ENCODE data around the gene BCAS1.

BCAS1 gene

DNA sequence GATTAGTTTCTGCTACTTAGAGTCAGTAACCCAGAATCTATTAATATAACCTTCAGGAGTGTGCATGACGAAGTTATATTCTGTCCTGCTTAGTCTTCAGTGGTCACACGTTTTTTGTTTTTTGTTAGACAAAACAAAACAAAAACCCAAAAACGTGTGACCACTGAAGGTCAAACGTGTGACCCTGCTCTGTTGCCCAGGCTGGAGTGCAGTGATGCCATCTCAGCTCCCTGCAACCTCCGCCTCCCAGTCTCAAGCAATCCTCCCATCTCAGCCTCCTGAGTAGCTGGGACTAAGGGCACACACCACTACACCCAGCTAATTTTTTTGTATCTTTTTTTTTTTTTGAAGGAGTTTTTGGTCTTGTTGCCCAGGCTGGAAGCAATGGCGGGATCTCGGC is 142.4 kb downstream of the BCAS1 start:
- Histone ChIP-seq H3K27ac (ENCODE audit: low read length) (no peak overlapping the region), H3K9ac (ENCODE audit: low read depth, low read length) (no peak overlapping the region), H3K9me3 (ENCODE audit: insufficient read depth, low read length, severe bottlenecking) (no peaks in the 10 kb centered on the region), H3K4me3 (ENCODE audit: low read depth in 1 of 2, low read length in 2 of 2) (no peak overlapping the region), H3K79me2 (ENCODE audit: insufficient read depth, low read length) (no peaks in the 10 kb centered on the region), H2AFZ (ENCODE audit: low read depth, low read length) (no peak overlapping the region), H3K4me2 (ENCODE audit: insufficient read depth, low read length) (no peak overlapping the region), H4K20me1 (ENCODE audit: insufficient read depth, low read length) (no peaks in the 10 kb centered on the region), H3K4me1 (ENCODE audit: insufficient read depth, low read length) (no peaks in the 10 kb centered on the region), H3K36me3 (ENCODE audit: insufficient read depth, low read length) (no peaks in the 10 kb centered on the region), H3K27me3 (ENCODE audit: insufficient read depth, low read length, poor library complexity) (peaks cover 19% of the 10 kb centered on the region)
- ATAC-seq (ENCODE audit: insufficient read depth, low read depth) = no peak
- no peak for DNase-seq
- TF ChIP-seq EZH2 (IDR thresholded peaks at IDR 0.05; ENCODE audit: borderline replicate concordance, low read depth, low read length, severe bottlenecking) = no peak
- TF ChIP-seq, protein P1, sequence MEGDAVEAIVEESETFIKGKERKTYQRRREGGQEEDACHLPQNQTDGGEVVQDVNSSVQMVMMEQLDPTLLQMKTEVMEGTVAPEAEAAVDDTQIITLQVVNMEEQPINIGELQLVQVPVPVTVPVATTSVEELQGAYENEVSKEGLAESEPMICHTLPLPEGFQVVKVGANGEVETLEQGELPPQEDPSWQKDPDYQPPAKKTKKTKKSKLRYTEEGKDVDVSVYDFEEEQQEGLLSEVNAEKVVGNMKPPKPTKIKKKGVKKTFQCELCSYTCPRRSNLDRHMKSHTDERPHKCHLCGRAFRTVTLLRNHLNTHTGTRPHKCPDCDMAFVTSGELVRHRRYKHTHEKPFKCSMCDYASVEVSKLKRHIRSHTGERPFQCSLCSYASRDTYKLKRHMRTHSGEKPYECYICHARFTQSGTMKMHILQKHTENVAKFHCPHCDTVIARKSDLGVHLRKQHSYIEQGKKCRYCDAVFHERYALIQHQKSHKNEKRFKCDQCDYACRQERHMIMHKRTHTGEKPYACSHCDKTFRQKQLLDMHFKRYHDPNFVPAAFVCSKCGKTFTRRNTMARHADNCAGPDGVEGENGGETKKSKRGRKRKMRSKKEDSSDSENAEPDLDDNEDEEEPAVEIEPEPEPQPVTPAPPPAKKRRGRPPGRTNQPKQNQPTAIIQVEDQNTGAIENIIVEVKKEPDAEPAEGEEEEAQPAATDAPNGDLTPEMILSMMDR (IDR thresholded peaks at IDR 0.05; ENCODE audit: borderline replicate concordance, extremely low read depth, low read length, poor library complexity, severe bottlenecking) = no peak

DNA sequence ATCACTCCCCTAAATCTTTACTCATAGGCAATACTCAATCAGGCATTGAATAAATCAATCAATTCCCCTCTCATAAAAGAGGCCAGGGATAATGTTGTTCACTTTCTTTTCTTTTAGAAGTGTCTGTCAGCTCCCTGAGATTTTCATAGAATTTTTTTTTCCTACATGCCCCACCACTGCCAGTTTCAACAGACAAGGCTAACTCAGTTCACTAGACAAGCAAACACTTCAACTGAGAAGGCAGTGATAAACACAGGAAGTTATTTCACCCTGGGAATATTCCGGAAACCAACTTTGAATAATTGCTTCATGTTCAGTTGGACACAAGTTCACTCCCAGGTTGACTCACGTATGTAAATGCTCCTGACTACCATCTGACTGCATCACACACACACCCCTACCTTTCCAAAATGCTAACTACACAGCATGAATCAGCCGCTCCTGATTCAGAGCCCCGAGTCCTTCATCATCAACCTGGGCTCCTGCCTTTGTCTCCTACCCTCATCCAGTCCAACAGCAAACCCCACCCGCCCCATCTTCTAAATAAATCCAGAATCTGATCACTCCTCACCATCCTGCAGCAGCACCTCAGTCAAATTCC is 143.9 kb downstream of the BCAS1 start:
- Histone ChIP-seq H3K4me1 (ENCODE audit: insufficient read depth, low read length) (no peaks in the 10 kb centered on the region), H3K27me3 (ENCODE audit: insufficient read depth, low read length, poor library complexity) (peaks cover 16% of the 10 kb centered on the region), H4K20me1 (ENCODE audit: insufficient read depth, low read length) (no peaks in the 10 kb centered on the region), H3K27ac (ENCODE audit: low read length) (no peak overlapping the region), H3K79me2 (ENCODE audit: insufficient read depth, low read length) (no peaks in the 10 kb centered on the region), H3K9me3 (ENCODE audit: insufficient read depth, low read length, severe bottlenecking) (no peaks in the 10 kb centered on the region), H3K9ac (ENCODE audit: low read depth, low read length) (no peak overlapping the region), H3K36me3 (ENCODE audit: insufficient read depth, low read length) (no peaks in the 10 kb centered on the region), H3K4me3 (ENCODE audit: low read depth in 1 of 2, low read length in 2 of 2) (no peak overlapping the region), H3K4me2 (ENCODE audit: insufficient read depth, low read length) (no peak overlapping the region), H2AFZ (ENCODE audit: low read depth, low read length) (no peak overlapping the region)
- DNase-seq (no peak), ATAC-seq (ENCODE audit: insufficient read depth, low read depth) (no peak)
- no peak for TF ChIP-seq EZH2 (IDR thresholded peaks at IDR 0.05; ENCODE audit: borderline replicate concordance, low read depth, low read length, severe bottlenecking)
- TF ChIP-seq, protein P1 (IDR thresholded peaks at IDR 0.05; ENCODE audit: borderline replicate concordance, extremely low read depth, low read length, poor library complexity, severe bottlenecking) = no peak

DNA sequence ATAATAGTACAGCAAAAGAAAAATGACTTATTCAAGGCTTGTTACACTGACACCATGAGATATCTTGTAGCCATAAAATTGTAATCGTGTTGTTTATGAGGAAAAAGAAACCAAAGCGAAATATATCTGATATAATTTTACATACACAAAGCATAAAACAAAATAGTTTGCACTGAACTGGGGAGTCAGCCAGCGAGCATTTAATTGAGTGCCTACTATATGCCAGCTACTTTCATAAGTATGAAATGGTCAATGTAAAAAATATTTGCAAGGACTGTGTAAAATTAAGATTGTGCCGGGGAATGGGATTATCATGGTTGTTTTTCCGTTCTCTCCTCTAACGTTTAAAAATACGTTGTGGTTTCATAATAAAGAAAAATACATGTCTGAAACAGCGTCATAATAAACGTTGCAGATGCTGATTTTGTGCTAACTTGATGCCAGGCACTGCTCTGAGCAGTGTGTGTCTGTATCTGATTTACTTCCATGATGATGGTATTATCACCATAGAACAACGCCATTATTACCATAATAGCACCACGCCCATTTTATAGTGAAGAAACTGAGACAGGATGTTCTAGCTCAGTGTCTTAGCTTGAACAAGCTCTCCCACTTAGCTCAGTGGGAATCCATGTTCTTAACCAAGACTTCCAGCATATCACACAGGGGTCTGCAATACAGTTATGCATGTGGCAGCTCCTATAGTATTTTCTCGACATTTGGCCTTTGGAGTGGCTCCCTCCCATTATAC is 144.6 kb downstream of the BCAS1 start:
- H3K79me2 ChIP-seq (ENCODE audit: insufficient read depth, low read length) = no peaks in the 10 kb centered on the region
- DNase-seq (no peak), ATAC-seq (ENCODE audit: insufficient read depth, low read depth) (no peak)
- no peak overlapping the region for H3K27ac ChIP-seq (ENCODE audit: low read length)
- no peak overlapping the region for H3K9ac ChIP-seq (ENCODE audit: low read depth, low read length)
- H3K9me3 ChIP-seq (ENCODE audit: insufficient read depth, low read length, severe bottlenecking) = no peaks in the 10 kb centered on the region
- no peaks in the 10 kb centered on the region for H3K36me3 ChIP-seq (ENCODE audit: insufficient read depth, low read length)
- no peak overlapping the region for H2AFZ ChIP-seq (ENCODE audit: low read depth, low read length)
- TF ChIP-seq, protein P1 (IDR thresholded peaks at IDR 0.05; ENCODE audit: borderline replicate concordance, extremely low read depth, low read length, poor library complexity, severe bottlenecking) = no peak
- no peak for TF ChIP-seq EZH2 (IDR thresholded peaks at IDR 0.05; ENCODE audit: borderline replicate concordance, low read depth, low read length, severe bottlenecking)
- no peak overlapping the region for H3K4me3 ChIP-seq (ENCODE audit: low read depth in 1 of 2, low read length in 2 of 2)
- no peak overlapping the region for H3K4me2 ChIP-seq (ENCODE audit: insufficient read depth, low read length)
- H4K20me1 ChIP-seq (ENCODE audit: insufficient read depth, low read length) = no peaks in the 10 kb centered on the region
- no peaks in the 10 kb centered on the region for H3K4me1 ChIP-seq (ENCODE audit: insufficient read depth, low read length)
- peaks cover 12% of the 10 kb centered on the region for H3K27me3 ChIP-seq (ENCODE audit: insufficient read depth, low read length, poor library complexity)

Measured in DND-41 (cell line).